ENCODE data around the gene SNX21. TPM values are rescaled to one million over a fixed set of nuclear protein-coding genes. Genes with fewer than 3 reads are reported as not detected.

The SNX21 gene
- total RNA-seq, 4 donors from 2014 or later: 36.7 to 222 (median 63.0) TPM

- no peak for TF ChIP-seq EP300 (IDR thresholded peaks at IDR 0.05; ENCODE audit: low read depth)
- no peak for TF ChIP-seq POLR2A (IDR thresholded peaks at IDR 0.05)
- no peak for TF ChIP-seq POLR2AphosphoS5 (IDR thresholded peaks at IDR 0.05)
- TF ChIP-seq CTCF (IDR thresholded peaks at IDR 0.05): no peak
- no peaks in the 10 kb centered on the region for H3K9me3 ChIP-seq
- DNase-seq: no peak
- in situ Hi-C loops (cut with MboI; ENCODE audit: low pct_ligation_motif_present in 1 of 4, low pct_unique_long_range_greater_than_20kb in 1 of 4, low sequenced_read_pairs in 3 of 4): no loop called here
- H3K4me1 ChIP-seq: peaks cover 11 to 27% (median 14%) of the 10 kb centered on the region in 4 donors
- WGBS, 2 donors (ENCODE audit: low coverage in 1 of 2): 99 to 100% methylated on average over 2 to 6 of the region's 6 CpGs
- intact Hi-C loops (cut with DNase I; ENCODE audit: low total_unique reads): no loop called here
- peaks cover 0 to 7% (median 3%) of the 10 kb centered on the region in 4 donors for H3K36me3 ChIP-seq
- H3K27ac ChIP-seq: no peak overlapping the region
- H3K27me3 ChIP-seq: no peaks in the 10 kb centered on the region
- H3K4me3 ChIP-seq: no peak overlapping the region
Measured at GRCh38 chr20:45852326-45852725, 18.7 kb downstream of the SNX21 start.

GRCh38 chr20:45853484-45853883 lies 19.9 kb downstream of the SNX21 start:
- Histone ChIP-seq H3K27me3 (no peaks in the 10 kb centered on the region), H3K4me1 (peaks cover 13 to 36% (median 21%) of the 10 kb centered on the region in 4 donors), H3K36me3 (peaks cover 0 to 7% (median under 1%) of the 10 kb centered on the region in 4 donors), H3K4me3 (no peak overlapping the region), H3K9me3 (no peaks in the 10 kb centered on the region), H3K27ac (no peak overlapping the region)
- intact Hi-C loops (cut with DNase I; ENCODE audit: low total_unique reads): no loop called here
- 65 to 80% methylated on average over 1 to 2 of the region's 2 CpGs for WGBS, 2 donors (ENCODE audit: low coverage in 1 of 2)
- no peak for DNase-seq
- in situ Hi-C loops (cut with MboI; ENCODE audit: low pct_ligation_motif_present in 1 of 4, low pct_unique_long_range_greater_than_20kb in 1 of 4, low sequenced_read_pairs in 3 of 4): no loop called here
- no peak for TF ChIP-seq EP300 (IDR thresholded peaks at IDR 0.05; ENCODE audit: low read depth)
- no peak for TF ChIP-seq POLR2AphosphoS5 (IDR thresholded peaks at IDR 0.05)
- no peak for TF ChIP-seq CTCF (IDR thresholded peaks at IDR 0.05)
- TF ChIP-seq POLR2A (IDR thresholded peaks at IDR 0.05): no peak

GRCh38 chr20:45857114-45857881 lies 23.7 kb downstream of the SNX21 start, which contains the start of the genes ACOT8 and ZSWIM3:
Gene ACOT8 (minus strand): TSS chr20:45857392. CDS start chr20:45857315, 77 bp downstream.
Gene ZSWIM3 (plus strand): TSS chr20:45857614. CDS start chr20:45857826, 212 bp downstream.
- intact Hi-C loops (cut with DNase I; ENCODE audit: low total_unique reads): no loop called here
- Histone ChIP-seq H3K4me1 (peaks cover 13 to 63% (median 33%) of the 10 kb centered on the region in 4 donors), H3K4me3 (peak within 1 kb of the TSS; percentile 72 to 95 (median 87)), H3K36me3 (peaks cover 0 to 7% (median 0%) of the 10 kb centered on the region in 4 donors), H3K27ac (peak within 1 kb of the TSS; percentile 84 to 92 (median 89)), H3K9me3 (no peaks in the 10 kb centered on the region), H3K27me3 (no peaks in the 10 kb centered on the region)
- 1% methylated on average over 30 of the region's 36 CpGs; no CpG with 5 or more reads in 1 of the 2 donors for WGBS, 2 donors (ENCODE audit: low coverage in 1 of 2)
- peak; percentile 95 for DNase-seq
- TF ChIP-seq CTCF (IDR thresholded peaks at IDR 0.05) (no peak), POLR2AphosphoS5 (IDR thresholded peaks at IDR 0.05) (peak; percentile 76 to 87 (median 85)), EP300 (IDR thresholded peaks at IDR 0.05; ENCODE audit: low read depth) (no peak), POLR2A (IDR thresholded peaks at IDR 0.05) (peak; percentile 84)
- in situ Hi-C loops (cut with MboI; ENCODE audit: low pct_ligation_motif_present in 1 of 4, low pct_unique_long_range_greater_than_20kb in 1 of 4, low sequenced_read_pairs in 3 of 4): no loop called here

- in situ Hi-C loops (cut with MboI; ENCODE audit: low pct_ligation_motif_present in 1 of 4, low pct_unique_long_range_greater_than_20kb in 1 of 4, low sequenced_read_pairs in 3 of 4): no loop called here
- TF ChIP-seq POLR2A (IDR thresholded peaks at IDR 0.05) (no peak), EP300 (IDR thresholded peaks at IDR 0.05; ENCODE audit: low read depth) (no peak), CTCF (IDR thresholded peaks at IDR 0.05) (no peak), POLR2AphosphoS5 (IDR thresholded peaks at IDR 0.05) (no peak)
- Histone ChIP-seq H3K27ac (peak overlapping the region; percentile 84 to 92 (median 89)), H3K9me3 (no peaks in the 10 kb centered on the region), H3K4me1 (peaks cover 13 to 68% (median 36%) of the 10 kb centered on the region in 4 donors), H3K4me3 (peak overlapping the region; percentile 55 to 95 (median 82)), H3K27me3 (no peaks in the 10 kb centered on the region), H3K36me3 (peaks cover 0 to 7% (median 0%) of the 10 kb centered on the region in 4 donors)
- intact Hi-C loops (cut with DNase I; ENCODE audit: low total_unique reads): no loop called here
- DNase-seq: no peak
- 7 to 50% methylated on average over 1 to 10 of the region's 13 CpGs for WGBS, 2 donors (ENCODE audit: low coverage in 1 of 2)
Measured at GRCh38 chr20:45857882-45858216, 24.2 kb downstream of the SNX21 start.
